Mesendoderm (in vitro differentiated cells): Measurements from ENCODE around the gene FMOD.
A peak's percentile ranks its signal among the peaks of the same experiment; 100 is the strongest.

Source experiments
- DNase-seq: peaks from one replicate; pipeline ENCODE4 v3.0.0; 2013
- H2AK5ac ChIP-seq: 2 replicates; pipeline ENCODE4 v1.6.1; 2013; ENCODE audit warnings: low read length, inconsistent platforms
- H2BK120ac ChIP-seq: 2 replicates; pipeline ENCODE4 v1.6.1; 2013; ENCODE audit warnings: low read depth, mild to moderate bottlenecking, low read length, moderate library complexity, mixed read lengths
- H2BK15ac ChIP-seq: replicated peaks from 2 replicates; pipeline ENCODE4 v1.6.1; 2013; ENCODE audit warnings: low read depth, mild to moderate bottlenecking, moderate library complexity
- H2BK5ac ChIP-seq: 2 replicates; pipeline ENCODE4 v1.6.1; 2013; ENCODE audit warnings: low read length, inconsistent platforms
- H3K18ac ChIP-seq: 2 replicates; pipeline ENCODE4 v1.6.1; 2013; ENCODE audit warnings: mild to moderate bottlenecking, low read length, mixed read lengths
- H3K23ac ChIP-seq: one replicate; pipeline ENCODE4 v1.6.1; 2013; ENCODE audit warnings: low read length
- H3K27ac ChIP-seq: 2 replicates; pipeline ENCODE4 v1.5.1; 2013; ENCODE audit warnings: low read depth, mild to moderate bottlenecking, inconsistent platforms, low read length, moderate library complexity
- H3K27me3 ChIP-seq: 2 replicates; pipeline ENCODE4 v1.6.1; 2013; ENCODE audit warnings: low read length, control low read depth, mild to moderate bottlenecking, inconsistent platforms; ENCODE audit not compliant: insufficient read depth, poor library complexity
- H3K36me3 ChIP-seq: 2 replicates; pipeline ENCODE4 v1.6.1; 2013; ENCODE audit warnings: low read length, inconsistent platforms; ENCODE audit not compliant: control insufficient read depth, insufficient read depth
- H3K4ac ChIP-seq: one replicate; pipeline ENCODE4 v1.6.1; 2013; ENCODE audit warnings: low read depth, mild to moderate bottlenecking, low read length, moderate library complexity
- H3K4me1 ChIP-seq: 2 replicates; pipeline ENCODE4 v1.6.1; 2013; ENCODE audit warnings: low read depth, low read length, inconsistent platforms; ENCODE audit not compliant: control insufficient read depth
- H3K4me2 ChIP-seq: 2 replicates; pipeline ENCODE4 v1.6.1; 2013; ENCODE audit warnings: low read length
- H3K4me3 ChIP-seq: 2 replicates; pipeline ENCODE4 v1.5.1; 2013; ENCODE audit warnings: mild to moderate bottlenecking, low read length
- H3K56ac ChIP-seq: one replicate; pipeline ENCODE4 v1.6.1; 2013; ENCODE audit warnings: low read length
- H3K79me1 ChIP-seq: 2 replicates; pipeline ENCODE4 v1.6.1; 2013; ENCODE audit warnings: low read length, inconsistent platforms
- H3K79me2 ChIP-seq: 2 replicates; pipeline ENCODE4 v1.6.1; 2013; ENCODE audit warnings: mild to moderate bottlenecking, low read length; ENCODE audit not compliant: control insufficient read depth, insufficient read depth
- H3K9ac ChIP-seq: 2 replicates; pipeline ENCODE4 v1.6.1; 2013; ENCODE audit warnings: low read length, inconsistent platforms
- H4K5ac ChIP-seq: one replicate; pipeline ENCODE4 v1.6.1; 2013; ENCODE audit warnings: low read length
- H4K8ac ChIP-seq: one replicate; pipeline ENCODE4 v1.6.1; 2013; ENCODE audit warnings: low read depth, mild to moderate bottlenecking, control low read depth, low read length, moderate library complexity
- WGBS: extraction: QIAGEN DNeasy Blood & Tissue Kit; methylation state at CpG from one replicate; pipeline ENCODE4 v1.1.7; 2013; ENCODE audit warnings: low lambda C conversion rate, missing lambda C conversion rate; ENCODE audit not compliant: insufficient coverage; ENCODE audit errors: extremely low coverage; 5-methylcytosine and 5-hydroxymethylcytosine counted together

The FMOD gene

DNA sequence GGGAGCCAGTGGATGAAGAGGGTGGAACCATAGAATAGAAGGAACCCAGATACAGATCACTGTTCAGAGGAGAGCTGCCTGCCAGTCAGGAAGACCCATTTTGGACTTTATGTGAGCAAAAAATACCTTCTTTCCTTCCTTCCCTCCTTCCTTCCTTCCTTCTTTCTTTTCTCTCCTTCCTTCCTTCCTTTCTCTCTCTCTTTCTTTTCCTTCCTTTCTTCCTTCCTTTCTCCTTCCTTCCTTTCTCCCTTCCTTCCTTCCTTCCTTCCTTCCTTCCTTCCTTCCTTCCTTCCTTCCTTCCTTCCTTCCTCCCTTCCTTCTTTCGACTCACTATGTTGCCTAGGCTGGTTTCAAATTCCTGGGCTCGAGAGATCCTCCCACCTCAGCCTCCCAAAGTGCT lies 22.1 kb upstream of the FMOD start:
- no peak overlapping the region for H3K23ac ChIP-seq
- H3K79me1 ChIP-seq = no peaks in the 10 kb centered on the region
- H3K9ac ChIP-seq = no peak overlapping the region
- no peak overlapping the region for H4K5ac ChIP-seq
- no peak for DNase-seq
- no peak overlapping the region for H3K27ac ChIP-seq
- no peak overlapping the region for H3K56ac ChIP-seq
- H3K79me2 ChIP-seq = no peaks in the 10 kb centered on the region
- H2AK5ac ChIP-seq = no peak overlapping the region
- H3K4me3 ChIP-seq = no peak overlapping the region
- H2BK5ac ChIP-seq = no peak overlapping the region
- no peak overlapping the region for H2BK120ac ChIP-seq
- H3K4me1 ChIP-seq = peaks cover 12% of the 10 kb centered on the region
- H3K4me2 ChIP-seq = no peak overlapping the region
- no CpG with 5 or more reads among the region's 2 CpGs for WGBS
- H3K36me3 ChIP-seq = no peaks in the 10 kb centered on the region
- H3K18ac ChIP-seq = no peak overlapping the region
- H4K8ac ChIP-seq = no peak overlapping the region
- H3K4ac ChIP-seq = no peak overlapping the region
- no peak overlapping the region for H2BK15ac ChIP-seq
- H3K27me3 ChIP-seq = no peaks in the 10 kb centered on the region

DNA sequence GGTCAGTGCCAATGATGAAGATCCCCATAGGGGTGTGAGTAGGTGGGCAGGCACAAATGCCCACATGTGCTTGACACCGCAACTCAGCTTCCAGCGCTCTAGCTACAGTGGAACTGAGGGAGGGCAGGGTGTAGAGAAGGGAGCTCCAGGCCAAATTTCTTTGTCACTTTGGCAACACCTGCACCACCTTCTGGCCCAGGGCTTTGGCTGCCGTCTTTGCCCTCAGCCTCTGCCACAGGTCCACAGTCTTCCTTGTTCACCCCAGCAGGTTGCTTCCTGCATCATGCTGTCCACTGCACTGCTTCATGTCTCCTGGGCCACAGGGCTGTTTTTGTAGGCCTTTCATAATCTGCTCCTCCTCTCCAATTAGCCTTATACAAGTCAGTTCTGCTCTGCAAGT lies 20.4 kb upstream of the FMOD start:
- WGBS = no CpG with 5 or more reads among the region's 3 CpGs

DNA sequence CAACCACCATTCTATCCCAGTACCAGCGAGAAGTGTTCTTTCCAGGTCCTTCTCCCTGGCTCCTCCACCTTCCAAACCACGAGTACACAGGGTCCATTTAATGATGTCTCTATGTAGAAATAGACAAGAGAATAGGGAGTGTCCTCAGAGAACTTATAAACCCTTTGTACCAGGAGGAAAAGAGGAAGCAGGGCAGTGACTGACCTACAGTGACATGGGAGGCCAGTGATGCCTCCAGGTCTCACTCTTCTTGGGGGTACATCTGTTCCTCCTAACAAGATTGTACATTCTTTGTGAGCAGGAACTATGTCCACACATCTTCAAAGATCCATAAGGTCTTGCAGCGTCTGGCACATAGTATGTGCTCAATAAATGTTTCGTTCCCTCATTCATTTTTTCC lies 18.7 kb upstream of the FMOD start:
- Histone ChIP-seq H2BK120ac (no peak overlapping the region), H3K4me3 (no peak overlapping the region), H3K27ac (no peak overlapping the region), H3K4me1 (peaks cover 12% of the 10 kb centered on the region), H4K5ac (no peak overlapping the region), H2AK5ac (peak overlapping the region; percentile 14), H2BK15ac (no peak overlapping the region), H3K4me2 (no peak overlapping the region), H4K8ac (no peak overlapping the region), H2BK5ac (peak overlapping the region; percentile 80), H3K79me1 (no peaks in the 10 kb centered on the region), H3K4ac (peak overlapping the region; percentile 39), H3K23ac (no peak overlapping the region), H3K79me2 (no peaks in the 10 kb centered on the region), H3K56ac (peak overlapping the region; percentile 54), H3K9ac (no peak overlapping the region), H3K27me3 (no peaks in the 10 kb centered on the region), H3K36me3 (no peaks in the 10 kb centered on the region), H3K18ac (no peak overlapping the region)
- WGBS = no CpG with 5 or more reads among the region's 4 CpGs
- no peak for DNase-seq

More for the DNA sequence above, 20.4 kb upstream of the FMOD start:
- peak overlapping the region; percentile 26 for H3K56ac ChIP-seq
- no peak overlapping the region for H2AK5ac ChIP-seq
- no peaks in the 10 kb centered on the region for H3K79me1 ChIP-seq
- no peak overlapping the region for H4K8ac ChIP-seq
- no peak overlapping the region for H4K5ac ChIP-seq
- H3K4ac ChIP-seq = no peak overlapping the region
- DNase-seq = no peak
- H3K4me1 ChIP-seq = peaks cover 12% of the 10 kb centered on the region
- no peaks in the 10 kb centered on the region for H3K27me3 ChIP-seq
- no peak overlapping the region for H2BK5ac ChIP-seq
- H2BK15ac ChIP-seq = no peak overlapping the region
- no peak overlapping the region for H3K18ac ChIP-seq
- H3K9ac ChIP-seq = no peak overlapping the region
- H2BK120ac ChIP-seq = peak overlapping the region; percentile 0
- peak overlapping the region; percentile 3 for H3K27ac ChIP-seq
- H3K36me3 ChIP-seq = no peaks in the 10 kb centered on the region
- H3K4me3 ChIP-seq = no peak overlapping the region
- no peak overlapping the region for H3K23ac ChIP-seq
- no peak overlapping the region for H3K4me2 ChIP-seq
- H3K79me2 ChIP-seq = no peaks in the 10 kb centered on the region

DNA sequence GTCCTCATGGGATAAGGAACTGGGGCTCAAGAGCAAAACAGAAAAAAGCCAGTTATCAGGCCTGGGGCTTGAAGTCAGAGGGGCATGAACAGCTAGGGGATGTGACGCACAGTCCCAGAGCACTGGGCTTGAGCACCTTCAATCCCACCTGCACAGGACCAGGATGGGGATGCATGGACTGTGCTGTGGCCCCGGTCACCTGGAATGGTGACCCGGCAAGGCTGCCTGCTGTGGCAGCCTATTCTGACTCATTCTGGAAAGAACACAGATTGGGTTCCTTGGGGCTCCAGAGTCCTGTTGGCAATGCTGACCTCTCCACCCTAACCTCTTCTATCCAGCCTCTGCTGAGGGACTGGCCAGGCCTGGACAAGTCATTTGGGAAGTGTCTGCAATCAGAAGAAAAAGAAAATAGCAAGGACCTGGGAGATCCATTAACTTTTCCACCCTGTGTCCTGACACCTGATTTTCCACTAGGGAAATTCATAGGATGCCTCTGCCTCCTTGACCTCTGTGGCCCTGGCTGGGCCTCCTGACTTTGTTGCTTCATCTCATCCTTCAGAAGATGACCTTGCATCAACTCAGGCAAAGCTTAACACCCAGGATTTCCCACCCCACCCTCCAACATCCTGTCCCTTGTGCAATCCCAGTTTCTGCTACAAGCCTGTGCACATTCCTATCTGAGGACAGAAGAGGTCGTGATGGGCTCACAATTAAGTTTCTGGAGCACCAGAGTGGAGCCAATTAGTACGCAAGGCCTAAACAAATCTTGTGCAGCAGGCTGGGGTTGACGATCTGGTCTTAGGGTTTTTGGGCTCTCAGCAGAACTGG lies 17.9 kb upstream of the FMOD start:
- peak; percentile 41 for DNase-seq
- peak overlapping the region; percentile 17 for H3K56ac ChIP-seq
- H3K79me1 ChIP-seq = no peaks in the 10 kb centered on the region
- no peaks in the 10 kb centered on the region for H3K36me3 ChIP-seq
- no peak overlapping the region for H3K27ac ChIP-seq
- WGBS = no CpG with 5 or more reads among the region's 6 CpGs
- H3K4me2 ChIP-seq = no peak overlapping the region
- H3K18ac ChIP-seq = no peak overlapping the region
- H3K27me3 ChIP-seq = no peaks in the 10 kb centered on the region
- H3K4me1 ChIP-seq = peaks cover 12% of the 10 kb centered on the region
- H3K23ac ChIP-seq = no peak overlapping the region
- peak overlapping the region; percentile 54 for H2AK5ac ChIP-seq
- no peak overlapping the region for H4K8ac ChIP-seq
- no peak overlapping the region for H2BK120ac ChIP-seq
- H3K79me2 ChIP-seq = no peaks in the 10 kb centered on the region
- H3K9ac ChIP-seq = no peak overlapping the region
- H2BK15ac ChIP-seq = no peak overlapping the region
- H3K4me3 ChIP-seq = no peak overlapping the region
- H4K5ac ChIP-seq = no peak overlapping the region
- H2BK5ac ChIP-seq = no peak overlapping the region
- peak overlapping the region; percentile 1 for H3K4ac ChIP-seq

DNA sequence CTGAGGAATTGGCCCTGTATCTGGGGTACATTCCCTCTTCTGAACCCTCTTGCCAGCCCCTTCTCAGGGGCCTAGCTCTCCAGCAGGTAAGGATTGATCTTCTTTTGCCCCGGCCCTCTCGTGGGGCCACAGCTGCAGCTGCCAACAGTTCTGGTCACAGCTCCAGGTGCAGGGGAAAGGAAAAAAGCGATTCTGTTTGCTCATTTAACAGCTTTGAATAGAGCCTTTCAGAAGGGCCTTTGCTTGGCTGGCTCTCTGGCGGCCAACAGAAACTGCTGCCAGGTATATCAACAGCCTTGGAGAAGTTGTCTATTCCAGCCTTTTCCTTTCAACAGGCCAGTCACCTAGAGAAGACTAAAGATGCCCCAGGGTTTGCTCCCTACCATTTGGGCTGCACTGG lies 16.1 kb upstream of the FMOD start:
- no peaks in the 10 kb centered on the region for H3K79me2 ChIP-seq
- no peak overlapping the region for H3K56ac ChIP-seq
- H2BK5ac ChIP-seq = no peak overlapping the region
- no peak overlapping the region for H2AK5ac ChIP-seq
- no peak overlapping the region for H3K9ac ChIP-seq
- no peaks in the 10 kb centered on the region for H3K79me1 ChIP-seq
- H3K36me3 ChIP-seq = no peaks in the 10 kb centered on the region
- H3K18ac ChIP-seq = no peak overlapping the region
- WGBS = no CpG with 5 or more reads among the region's 4 CpGs
- H2BK120ac ChIP-seq = no peak overlapping the region
- H3K4ac ChIP-seq = no peak overlapping the region
- no peak for DNase-seq
- no peak overlapping the region for H4K8ac ChIP-seq
- no peak overlapping the region for H4K5ac ChIP-seq
- no peaks in the 10 kb centered on the region for H3K27me3 ChIP-seq
- no peak overlapping the region for H3K4me3 ChIP-seq
- no peak overlapping the region for H2BK15ac ChIP-seq
- no peak overlapping the region for H3K4me2 ChIP-seq
- no peak overlapping the region for H3K27ac ChIP-seq
- no peak overlapping the region for H3K23ac ChIP-seq
- peaks cover 12% of the 10 kb centered on the region for H3K4me1 ChIP-seq

DNA sequence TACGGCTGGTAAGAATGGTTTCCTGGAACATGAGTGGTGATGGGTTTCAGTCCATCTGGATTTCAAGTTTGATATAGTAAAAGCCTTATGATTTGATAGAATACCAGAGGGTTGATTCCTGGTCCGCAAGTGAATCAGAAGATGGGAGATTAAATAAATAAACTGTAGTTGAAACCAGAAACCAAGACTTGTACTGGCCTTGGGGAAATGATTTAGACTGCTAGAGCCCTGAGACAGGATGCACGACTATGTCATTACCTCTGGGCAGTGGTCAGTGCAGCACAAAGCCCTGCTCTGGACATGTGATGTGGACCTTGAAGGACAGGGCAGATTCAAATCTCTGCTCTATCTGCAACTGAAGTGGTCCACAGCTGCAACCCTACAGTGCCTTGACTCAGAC lies 15.6 kb upstream of the FMOD start:
- Histone ChIP-seq H3K36me3 (no peaks in the 10 kb centered on the region), H4K8ac (no peak overlapping the region), H2AK5ac (no peak overlapping the region), H3K27ac (no peak overlapping the region), H3K4me1 (peaks cover 12% of the 10 kb centered on the region), H2BK15ac (no peak overlapping the region), H3K18ac (no peak overlapping the region), H3K56ac (no peak overlapping the region), H3K4me3 (no peak overlapping the region), H3K9ac (no peak overlapping the region), H2BK5ac (no peak overlapping the region), H3K4me2 (no peak overlapping the region), H3K27me3 (no peaks in the 10 kb centered on the region), H2BK120ac (no peak overlapping the region), H4K5ac (no peak overlapping the region), H3K4ac (no peak overlapping the region), H3K23ac (no peak overlapping the region), H3K79me2 (no peaks in the 10 kb centered on the region), H3K79me1 (no peaks in the 10 kb centered on the region)
- no CpG with 5 or more reads among the region's 3 CpGs for WGBS
- no peak for DNase-seq
